GM23338 (cell line): ENCODE data around the gene ZBED5. TPM values are rescaled to one million over a fixed set of nuclear protein-coding genes. Genes with fewer than 3 reads are reported as not detected.
A peak's percentile ranks its signal among the peaks of the same experiment; 100 is the strongest.

Experiments used
- ATAC-seq: fragments of 200-7000 bp; cut with Tn5 transposase; 3 replicates; pipeline ENCODE4 v1.9.1; 2020
- DNase-seq: peaks from one replicate; pipeline ENCODE4 v3.0.0-alpha.2; 2015; ENCODE audit warnings: low spot score
- H2AFZ ChIP-seq: fragments of 200-600 bp; sonication (generic); 2 replicates; pipeline ENCODE4 v1.8.0; 2016; ENCODE audit warnings: antibody characterized with exemption, mild to moderate bottlenecking, moderate library complexity
- H3F3A ChIP-seq: fragments of 200-600 bp; sonication (generic); replicated peaks from 2 replicates; pipeline ENCODE4 v1.8.0; 2017; ENCODE audit warnings: antibody characterized with exemption, mixed run types, low read depth
- H3K27ac ChIP-seq: fragments of 200-600 bp; sonication (generic); 2 replicates; pipeline ENCODE4 v1.6.1; 2016; ENCODE audit warnings: low read depth
- H3K27me3 ChIP-seq: fragments of 200-600 bp; sonication (generic); 2 replicates; pipeline ENCODE4 v1.8.0; 2016; ENCODE audit warnings: mild to moderate bottlenecking, mixed run types, moderate library complexity; ENCODE audit not compliant: insufficient read depth
- H3K36me3 ChIP-seq: fragments of 200-600 bp; sonication (generic); 2 replicates; pipeline ENCODE4 v1.8.0; 2016; ENCODE audit warnings: mild to moderate bottlenecking; ENCODE audit not compliant: insufficient read depth
- H3K4me1 ChIP-seq: fragments of 200-600 bp; sonication (generic); 2 replicates; pipeline ENCODE4 v1.8.0; 2016; ENCODE audit warnings: mild to moderate bottlenecking, moderate library complexity; ENCODE audit not compliant: insufficient read depth
- H3K4me2 ChIP-seq: fragments of 200-600 bp; sonication (generic); 2 replicates; pipeline ENCODE4 v1.7.1; 2017; ENCODE audit warnings: mixed run types
- H3K4me3 ChIP-seq: fragments of 200-600 bp; sonication (generic); 2 replicates; pipeline ENCODE4 v1.6.1; 2016; ENCODE audit warnings: mixed run types
- H3K79me2 ChIP-seq: fragments of 200-600 bp; sonication (generic); replicated peaks from 2 replicates; pipeline ENCODE4 v1.8.0; 2017; ENCODE audit warnings: mild to moderate bottlenecking; ENCODE audit not compliant: insufficient read depth
- H3K9me2 ChIP-seq: fragments of 200-600 bp; sonication (generic); 2 replicates; pipeline ENCODE4 v1.8.0; 2017; ENCODE audit not compliant: insufficient read depth
- H4K20me1 ChIP-seq: fragments of 200-600 bp; sonication (generic); replicated peaks from 2 replicates; pipeline ENCODE4 v1.8.0; 2017; ENCODE audit warnings: mild to moderate bottlenecking; ENCODE audit not compliant: insufficient read depth
- H3K27ac Mint-ChIP-seq: 2 replicates; pipeline ENCODE4 v1.8.0; 2020; ENCODE audit warnings: inconsistent platforms, mild to moderate bottlenecking, moderate library complexity, mixed read lengths
- H3K27me3 Mint-ChIP-seq: 3 replicates; pipeline ENCODE4 v1.8.0; 2022; ENCODE audit warnings: low read depth, mild to moderate bottlenecking, moderate library complexity, mixed read lengths, inconsistent platforms; ENCODE audit not compliant: insufficient read depth, poor library complexity
- H3K36me3 Mint-ChIP-seq: 3 replicates; pipeline ENCODE4 v1.8.0; 2021; ENCODE audit warnings: low read depth, mild to moderate bottlenecking, inconsistent platforms, moderate library complexity, mixed read lengths
- H3K4me1 Mint-ChIP-seq: 3 replicates; pipeline ENCODE4 v1.8.0; 2020; ENCODE audit warnings: mild to moderate bottlenecking, inconsistent platforms, mixed read lengths
- H3K4me3 Mint-ChIP-seq: 3 replicates; pipeline ENCODE4 v1.8.0; 2021; ENCODE audit warnings: moderate library complexity, mild to moderate bottlenecking, inconsistent platforms, mixed read lengths
- H3K9me3 Mint-ChIP-seq: 3 replicates; pipeline ENCODE4 v1.8.0; 2020; ENCODE audit warnings: moderate library complexity, mild to moderate bottlenecking, inconsistent platforms, mixed read lengths
- CREB1 ChIP-seq: fragments of 250-450 bp; sonication (Bioruptor Pico); IDR thresholded peaks from 2 replicates; pipeline ENCODE4 v1.5.0; 2020; ENCODE audit warnings: low read depth, mild to moderate bottlenecking, moderate library complexity
- CTCF ChIP-seq, 2 experiments: fragments of 200-600 bp in 1 of 2; sonication (generic) in 1 of 2; conservative IDR thresholded peaks; 2 replicates each; pipeline versions ENCODE4 v1.5.1 to v1.6.1; 2016 to 2017; ENCODE audit warnings: antibody characterized with exemption in 2 of 2, low read depth in 2 of 2, mild to moderate bottlenecking in 2 of 2, moderate library complexity in 1 of 2
- ETS1 ChIP-seq: IDR thresholded peaks from 2 replicates; pipeline ENCODE4 v1.6.1; 2016; ENCODE audit warnings: antibody characterized with exemption
- EZH2 ChIP-seq: fragments of 200-600 bp; sonication (generic); IDR thresholded peaks from one replicate; pipeline ENCODE4 v1.8.0; 2017; ENCODE audit warnings: antibody characterized with exemption, mild to moderate bottlenecking, low read depth; ENCODE audit not compliant: unreplicated experiment
- EZH2phosphoT487 ChIP-seq: fragments of 200-600 bp; sonication (generic); IDR thresholded peaks from one replicate; pipeline ENCODE4 v1.8.1; 2018; ENCODE audit warnings: antibody characterized with exemption; ENCODE audit not compliant: unreplicated experiment
- JUNB ChIP-seq: IDR thresholded peaks from one replicate; pipeline ENCODE4 v1.6.1; 2016; ENCODE audit warnings: antibody characterized with exemption; ENCODE audit not compliant: unreplicated experiment
- NANOG ChIP-seq: IDR thresholded peaks from 2 replicates; pipeline ENCODE4 v1.6.1; 2016; ENCODE audit warnings: antibody characterized with exemption, borderline replicate concordance
- POLR2AphosphoS5 ChIP-seq: IDR thresholded peaks from 2 replicates; pipeline ENCODE4 v1.6.1; 2016; ENCODE audit warnings: antibody characterized with exemption, low read depth
- REST ChIP-seq: IDR thresholded peaks from one replicate; pipeline ENCODE4 v1.6.1; 2018; ENCODE audit warnings: antibody characterized with exemption; ENCODE audit not compliant: unreplicated experiment
- STAT1 ChIP-seq: IDR thresholded peaks from one replicate; pipeline ENCODE4 v1.6.1; 2016; ENCODE audit warnings: antibody characterized with exemption; ENCODE audit not compliant: unreplicated experiment
- ZNF114 ChIP-seq: fragments of 250-450 bp; sonication (Bioruptor Pico); IDR thresholded peaks from 2 replicates; pipeline ENCODE4 v1.5.0; 2020; ENCODE audit warnings: mild to moderate bottlenecking, moderate library complexity
- ZNF331 ChIP-seq: fragments of 250-450 bp; sonication (Bioruptor Pico); IDR thresholded peaks from 2 replicates; pipeline ENCODE4 v1.5.0; 2020; ENCODE audit warnings: low read depth, mild to moderate bottlenecking, moderate library complexity
- polyA plus RNA-seq: library from polyadenylated mRNA; unstranded; fragments of >200 nt; fragmentation: Nextera tagmentation; extraction: Ambion mirVana; gene quantifications from 2 replicates; pipeline ENCODE4 v1.2.1, GENCODE V29; 2016
- total RNA-seq: library from RNA; depleted of rRNA; stranded (reverse); fragments of >200 nt; shearing (Covaris generic); gene quantifications from 2 replicates; pipeline ENCODE4 v1.2.3, GENCODE V29; 2014
- TF ChIP-seq, protein P1 (sequence below): fragments of 250-450 bp; sonication (Bioruptor Pico); IDR thresholded peaks from 2 replicates; pipeline ENCODE4 v1.5.0; 2020; ENCODE audit warnings: mild to moderate bottlenecking, moderate library complexity

ZBED5 gene
- total and polyA plus RNA-seq, 2 experiments from 2014 or later: 54.1 to 56.3 TPM

DNA sequence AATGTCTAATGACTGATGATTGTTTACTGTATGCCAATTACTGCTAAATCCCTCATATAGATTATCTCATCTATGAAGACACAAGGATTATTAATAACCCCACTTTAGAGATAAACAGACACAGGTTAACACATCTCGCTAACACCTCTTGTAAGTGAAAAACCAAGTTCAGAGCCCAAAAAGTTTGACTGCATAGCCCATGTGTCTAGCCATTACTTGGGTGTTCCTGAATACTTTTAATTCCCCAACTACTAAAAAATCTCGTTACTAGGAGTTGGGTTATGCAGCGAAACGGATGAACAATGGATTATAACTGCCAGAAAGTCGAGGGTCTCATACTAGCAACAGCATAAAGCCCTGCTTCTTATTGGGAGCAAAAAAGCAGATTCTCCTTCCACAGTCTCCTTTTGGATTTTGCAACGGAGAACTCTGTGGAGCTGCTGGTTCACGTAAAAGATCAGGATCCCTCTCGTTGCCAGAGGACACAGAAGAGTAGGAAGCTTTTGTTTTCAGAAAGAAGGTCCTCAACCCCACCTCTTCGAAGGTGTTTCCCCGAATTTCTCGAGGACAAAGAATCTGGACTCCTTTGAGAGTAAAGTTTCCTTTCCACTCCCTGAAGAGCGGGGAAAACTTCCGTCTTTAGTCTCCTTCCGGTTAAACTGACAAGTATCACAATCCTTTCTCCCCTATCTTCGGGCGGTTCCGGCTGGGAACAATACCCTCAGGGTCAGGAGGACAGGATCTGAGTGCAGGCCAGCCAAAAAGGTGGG is 979 bp downstream of the ZBED5 start:
- H3K9me2 ChIP-seq: no peaks in the 10 kb centered on the region
- peak overlapping the region; percentile 97 for H3K4me3 ChIP-seq
- H2AFZ ChIP-seq: peak overlapping the region; percentile 85
- H4K20me1 ChIP-seq: peaks cover 6% of the 10 kb centered on the region; the same call in 1 of the 2 replicates
- Mint-ChIP-seq H3K4me3 (peak overlapping the region; percentile 100), H3K9me3 (no peaks in the 10 kb centered on the region), H3K4me1 (peaks cover 16% of the 10 kb centered on the region), H3K36me3 (peaks cover 45% of the 10 kb centered on the region), H3K27me3 (peaks cover 8% of the 10 kb centered on the region), H3K27ac (peak overlapping the region; percentile 98)
- H3K79me2 ChIP-seq: peaks cover 46% of the 10 kb centered on the region
- H3K27ac ChIP-seq: peak overlapping the region; percentile 97
- no peak for TF ChIP-seq CTCF (conservative IDR thresholded peaks at IDR 0.05; ENCODE audit: low read depth in 2 of 2)
- TF ChIP-seq ZNF114 (CRISPR knock-in tag): no peak
- no peak for TF ChIP-seq EZH2phosphoT487
- no peak for TF ChIP-seq EZH2
- no peak for TF ChIP-seq NANOG
- no peak for TF ChIP-seq CREB1
- TF ChIP-seq POLR2AphosphoS5: no peak; the same call in 1 of the 2 replicates
- TF ChIP-seq STAT1: no peak
- TF ChIP-seq ZNF331 (CRISPR knock-in tag): no peak
- TF ChIP-seq, protein P1, sequence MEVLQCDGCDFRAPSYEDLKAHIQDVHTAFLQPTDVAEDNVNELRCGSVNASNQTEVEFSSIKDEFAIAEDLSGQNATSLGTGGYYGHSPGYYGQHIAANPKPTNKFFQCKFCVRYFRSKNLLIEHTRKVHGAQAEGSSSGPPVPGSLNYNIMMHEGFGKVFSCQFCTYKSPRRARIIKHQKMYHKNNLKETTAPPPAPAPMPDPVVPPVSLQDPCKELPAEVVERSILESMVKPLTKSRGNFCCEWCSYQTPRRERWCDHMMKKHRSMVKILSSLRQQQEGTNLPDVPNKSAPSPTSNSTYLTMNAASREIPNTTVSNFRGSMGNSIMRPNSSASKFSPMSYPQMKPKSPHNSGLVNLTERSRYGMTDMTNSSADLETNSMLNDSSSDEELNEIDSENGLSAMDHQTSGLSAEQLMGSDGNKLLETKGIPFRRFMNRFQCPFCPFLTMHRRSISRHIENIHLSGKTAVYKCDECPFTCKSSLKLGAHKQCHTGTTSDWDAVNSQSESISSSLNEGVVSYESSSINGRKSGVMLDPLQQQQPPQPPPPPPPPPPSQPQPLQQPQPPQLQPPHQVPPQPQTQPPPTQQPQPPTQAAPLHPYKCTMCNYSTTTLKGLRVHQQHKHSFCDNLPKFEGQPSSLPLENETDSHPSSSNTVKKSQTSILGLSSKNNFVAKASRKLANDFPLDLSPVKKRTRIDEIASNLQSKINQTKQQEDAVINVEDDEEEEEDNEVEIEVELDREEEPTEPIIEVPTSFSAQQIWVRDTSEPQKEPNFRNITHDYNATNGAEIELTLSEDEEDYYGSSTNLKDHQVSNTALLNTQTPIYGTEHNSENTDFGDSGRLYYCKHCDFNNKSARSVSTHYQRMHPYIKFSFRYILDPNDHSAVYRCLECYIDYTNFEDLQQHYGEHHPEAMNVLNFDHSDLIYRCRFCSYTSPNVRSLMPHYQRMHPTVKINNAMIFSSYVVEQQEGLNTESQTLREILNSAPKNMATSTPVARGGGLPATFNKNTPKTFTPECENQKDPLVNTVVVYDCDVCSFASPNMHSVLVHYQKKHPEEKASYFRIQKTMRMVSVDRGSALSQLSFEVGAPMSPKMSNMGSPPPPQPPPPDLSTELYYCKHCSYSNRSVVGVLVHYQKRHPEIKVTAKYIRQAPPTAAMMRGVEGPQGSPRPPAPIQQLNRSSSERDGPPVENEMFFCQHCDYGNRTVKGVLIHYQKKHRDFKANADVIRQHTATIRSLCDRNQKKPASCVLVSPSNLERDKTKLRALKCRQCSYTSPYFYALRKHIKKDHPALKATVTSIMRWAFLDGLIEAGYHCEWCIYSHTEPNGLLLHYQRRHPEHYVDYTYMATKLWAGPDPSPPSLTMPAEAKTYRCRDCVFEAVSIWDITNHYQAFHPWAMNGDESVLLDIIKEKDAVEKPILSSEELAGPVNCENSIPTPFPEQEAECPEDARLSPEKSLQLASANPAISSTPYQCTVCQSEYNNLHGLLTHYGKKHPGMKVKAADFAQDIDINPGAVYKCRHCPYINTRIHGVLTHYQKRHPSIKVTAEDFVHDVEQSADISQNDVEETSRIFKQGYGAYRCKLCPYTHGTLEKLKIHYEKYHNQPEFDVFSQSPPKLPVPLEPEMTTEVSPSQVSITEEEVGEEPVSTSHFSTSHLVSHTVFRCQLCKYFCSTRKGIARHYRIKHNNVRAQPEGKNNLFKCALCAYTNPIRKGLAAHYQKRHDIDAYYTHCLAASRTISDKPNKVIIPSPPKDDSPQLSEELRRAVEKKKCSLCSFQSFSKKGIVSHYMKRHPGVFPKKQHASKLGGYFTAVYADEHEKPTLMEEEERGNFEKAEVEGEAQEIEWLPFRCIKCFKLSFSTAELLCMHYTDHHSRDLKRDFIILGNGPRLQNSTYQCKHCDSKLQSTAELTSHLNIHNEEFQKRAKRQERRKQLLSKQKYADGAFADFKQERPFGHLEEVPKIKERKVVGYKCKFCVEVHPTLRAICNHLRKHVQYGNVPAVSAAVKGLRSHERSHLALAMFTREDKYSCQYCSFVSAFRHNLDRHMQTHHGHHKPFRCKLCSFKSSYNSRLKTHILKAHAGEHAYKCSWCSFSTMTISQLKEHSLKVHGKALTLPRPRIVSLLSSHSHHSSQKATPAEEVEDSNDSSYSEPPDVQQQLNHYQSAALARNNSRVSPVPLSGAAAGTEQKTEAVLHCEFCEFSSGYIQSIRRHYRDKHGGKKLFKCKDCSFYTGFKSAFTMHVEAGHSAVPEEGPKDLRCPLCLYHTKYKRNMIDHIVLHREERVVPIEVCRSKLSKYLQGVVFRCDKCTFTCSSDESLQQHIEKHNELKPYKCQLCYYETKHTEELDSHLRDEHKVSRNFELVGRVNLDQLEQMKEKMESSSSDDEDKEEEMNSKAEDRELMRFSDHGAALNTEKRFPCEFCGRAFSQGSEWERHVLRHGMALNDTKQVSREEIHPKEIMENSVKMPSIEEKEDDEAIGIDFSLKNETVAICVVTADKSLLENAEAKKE (CRISPR knock-in tag): no peak
- no peak for TF ChIP-seq JUNB
- TF ChIP-seq ETS1: no peak
- no peak for TF ChIP-seq REST
- H3K27me3 ChIP-seq: no peaks in the 10 kb centered on the region
- DNase-seq: peak; percentile 80
- peaks cover 35% of the 10 kb centered on the region for H3K36me3 ChIP-seq
- H3F3A ChIP-seq: peaks cover 8% of the 10 kb centered on the region; the same call in 1 of the 2 replicates
- H3K4me2 ChIP-seq: peak overlapping the region; percentile 84
- peaks cover 22% of the 10 kb centered on the region for H3K4me1 ChIP-seq
- ATAC-seq: peak; percentile 15
